Astrocyte of the spinal cord (primary cell): ENCODE results near the gene FAM76B.
"Not testable (repeated sequence)": the region's sequence is repeated elsewhere in the genome, so short reads cannot be mapped to it uniquely, and the experiment has no call there.

Experiments
- DNase-seq: peaks from one replicate; pipeline ENCODE4 v3.0.0; 2011; ENCODE audit warnings: low read depth, low spot score
- H3K4me3 ChIP-seq: 2 replicates; pipeline ENCODE4 v1.5.1; 2011; ENCODE audit warnings: low read depth, mild to moderate bottlenecking, low read length, moderate library complexity
- in situ Hi-C: cut with HindIII; loops from 2 replicates; pipeline ENCODE4 v1.10.0; 2017; ENCODE audit warnings: low sequenced_read_pairs
- TF ChIP-seq, protein P1 (sequence below): IDR thresholded peaks from 2 replicates; pipeline ENCODE4 v1.5.1; 2012; ENCODE audit warnings: low read depth, mild to moderate bottlenecking, low read length, inconsistent platforms

The FAM76B gene

GRCh38 chr11:95829580-95830259 lies 40.1 kb upstream of the FAM76B start:
- H3K4me3 ChIP-seq: no peak overlapping the region
- in situ Hi-C loops: loop anchor here (25.0 kb wide), 1 partner anchor 558 kb away; the partner anchor contains the start of genes CCDC82 and JRKL
- DNase-seq: peak; percentile 12
- TF ChIP-seq, protein P1, sequence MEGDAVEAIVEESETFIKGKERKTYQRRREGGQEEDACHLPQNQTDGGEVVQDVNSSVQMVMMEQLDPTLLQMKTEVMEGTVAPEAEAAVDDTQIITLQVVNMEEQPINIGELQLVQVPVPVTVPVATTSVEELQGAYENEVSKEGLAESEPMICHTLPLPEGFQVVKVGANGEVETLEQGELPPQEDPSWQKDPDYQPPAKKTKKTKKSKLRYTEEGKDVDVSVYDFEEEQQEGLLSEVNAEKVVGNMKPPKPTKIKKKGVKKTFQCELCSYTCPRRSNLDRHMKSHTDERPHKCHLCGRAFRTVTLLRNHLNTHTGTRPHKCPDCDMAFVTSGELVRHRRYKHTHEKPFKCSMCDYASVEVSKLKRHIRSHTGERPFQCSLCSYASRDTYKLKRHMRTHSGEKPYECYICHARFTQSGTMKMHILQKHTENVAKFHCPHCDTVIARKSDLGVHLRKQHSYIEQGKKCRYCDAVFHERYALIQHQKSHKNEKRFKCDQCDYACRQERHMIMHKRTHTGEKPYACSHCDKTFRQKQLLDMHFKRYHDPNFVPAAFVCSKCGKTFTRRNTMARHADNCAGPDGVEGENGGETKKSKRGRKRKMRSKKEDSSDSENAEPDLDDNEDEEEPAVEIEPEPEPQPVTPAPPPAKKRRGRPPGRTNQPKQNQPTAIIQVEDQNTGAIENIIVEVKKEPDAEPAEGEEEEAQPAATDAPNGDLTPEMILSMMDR: no peak

- H3K4me3 ChIP-seq: no peak overlapping the region
- DNase-seq: no peak
- in situ Hi-C loops: loop anchor here (25.0 kb wide), 1 partner anchor 560 kb away; the partner anchor contains the start of genes CCDC82 and JRKL
- TF ChIP-seq, protein P1: no peak
Measured at GRCh38 chr11:95827696-95828095, 38.1 kb upstream of the FAM76B start.

- DNase-seq: peak; percentile 56
- in situ Hi-C loops: no loop called here
- TF ChIP-seq, protein P1: no peak
- no peak overlapping the region for H3K4me3 ChIP-seq
Measured at GRCh38 chr11:95821640-95822039, 32.1 kb upstream of the FAM76B start.

GRCh38 chr11:95816037-95816436 lies 26.5 kb upstream of the FAM76B start:
- in situ Hi-C loops: no loop called here
- TF ChIP-seq, protein P1: no peak
- no peak overlapping the region for H3K4me3 ChIP-seq
- DNase-seq: no peak

- in situ Hi-C loops, DNase-seq: not testable (repeated sequence)
Measured at GRCh38 chr11:95811052-95811451, 21.5 kb upstream of the FAM76B start.

GRCh38 chr11:95806464-95806863 lies 16.9 kb upstream of the FAM76B start:
- in situ Hi-C loops, DNase-seq, H3K4me3 ChIP-seq: not testable (repeated sequence)

More at GRCh38 chr11:95811052-95811451, 21.5 kb upstream of the FAM76B start:
- H3K4me3 ChIP-seq: not testable (repeated sequence)

GRCh38 chr11:95805869-95806268 lies 16.3 kb upstream of the FAM76B start:
- in situ Hi-C loops: no loop called here
- DNase-seq: no peak
- TF ChIP-seq, protein P1: no peak
- no peak overlapping the region for H3K4me3 ChIP-seq
